RWPE2 (cell line): Measurements from ENCODE around the gene F8.

ENCODE experiments used
- ATAC-seq: fragments of 200-7000 bp; cut with Tn5 transposase; 3 replicates; pipeline ENCODE4 v1.9.1; 2021; ENCODE audit warnings: low read depth
- DNase-seq: peaks from one replicate; pipeline ENCODE4 v3.0.0-alpha.2; 2020; ENCODE audit warnings: low spot score
- H3K27ac ChIP-seq: fragments of 450-650 bp; 2 replicates; pipeline ENCODE4 v1.5.1; 2017; ENCODE audit warnings: mild to moderate bottlenecking; ENCODE audit not compliant: poor library complexity, severe bottlenecking
- H3K27me3 ChIP-seq: fragments of 250-450 bp; sonication (Bioruptor Pico); 2 replicates; pipeline ENCODE4 v1.5.1; 2021; ENCODE audit warnings: mild to moderate bottlenecking, moderate library complexity; ENCODE audit not compliant: insufficient read depth, poor library complexity, severe bottlenecking
- H3K36me3 ChIP-seq: fragments of 250-450 bp; sonication (Bioruptor Pico); 2 replicates; pipeline ENCODE4 v1.5.1; 2020; ENCODE audit warnings: low read depth, mild to moderate bottlenecking, moderate library complexity
- H3K4me1 ChIP-seq: fragments of 250-450 bp; sonication (Bioruptor Pico); 2 replicates; pipeline ENCODE4 v1.5.1; 2021; ENCODE audit warnings: mild to moderate bottlenecking, moderate library complexity; ENCODE audit not compliant: insufficient read depth, poor library complexity, severe bottlenecking
- H3K4me3 ChIP-seq: fragments of 250-450 bp; sonication (Bioruptor Pico); 2 replicates; pipeline ENCODE4 v1.5.1; 2021; ENCODE audit warnings: mild to moderate bottlenecking, moderate library complexity; ENCODE audit not compliant: severe bottlenecking
- H3K9me3 ChIP-seq: fragments of 250-450 bp; sonication (Bioruptor Pico); 2 replicates; pipeline ENCODE4 v1.5.1; 2021; ENCODE audit warnings: mild to moderate bottlenecking, moderate library complexity; ENCODE audit not compliant: severe bottlenecking
- CTCF ChIP-seq: fragments of 450-650 bp; IDR thresholded peaks from one replicate; pipeline ENCODE4 v1.5.1; 2017; ENCODE audit warnings: mild to moderate bottlenecking, moderate library complexity; ENCODE audit not compliant: poor library complexity, severe bottlenecking

The F8 gene

DNA sequence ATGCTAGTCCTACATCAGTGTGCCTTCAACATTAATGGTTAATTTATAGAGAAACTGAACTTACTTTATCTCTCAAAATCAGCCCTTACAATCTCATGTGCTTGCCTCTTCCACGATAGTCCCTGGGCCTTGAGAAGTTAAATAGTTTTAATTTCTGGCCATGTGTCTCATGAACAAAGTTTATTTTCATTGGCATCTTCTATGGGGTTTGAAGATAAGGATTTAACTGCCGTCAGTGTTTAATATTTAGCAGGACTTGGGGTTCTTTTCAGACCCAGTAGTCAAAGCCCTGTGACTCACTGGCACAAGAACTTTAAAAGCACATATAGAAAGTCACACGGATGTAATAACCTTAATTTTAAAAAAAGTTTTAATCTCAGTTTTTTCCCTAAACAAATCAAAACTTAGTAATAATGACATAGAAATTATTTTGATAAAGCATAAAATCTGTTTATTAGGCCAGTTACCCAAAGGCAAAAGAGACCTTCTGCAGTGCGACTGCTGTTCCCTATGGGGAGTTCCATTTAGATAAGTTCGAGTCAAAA, 207.2 kb downstream of the F8 start:
- ATAC-seq: no peak
- no peak for TF ChIP-seq CTCF
- no peak overlapping the region for H3K4me3 ChIP-seq
- no peak for DNase-seq
- no peaks in the 10 kb centered on the region for H3K4me1 ChIP-seq
- no peaks in the 10 kb centered on the region for H3K27me3 ChIP-seq
- no peak overlapping the region for H3K27ac ChIP-seq
- no peaks in the 10 kb centered on the region for H3K36me3 ChIP-seq
- no peaks in the 10 kb centered on the region for H3K9me3 ChIP-seq

DNA sequence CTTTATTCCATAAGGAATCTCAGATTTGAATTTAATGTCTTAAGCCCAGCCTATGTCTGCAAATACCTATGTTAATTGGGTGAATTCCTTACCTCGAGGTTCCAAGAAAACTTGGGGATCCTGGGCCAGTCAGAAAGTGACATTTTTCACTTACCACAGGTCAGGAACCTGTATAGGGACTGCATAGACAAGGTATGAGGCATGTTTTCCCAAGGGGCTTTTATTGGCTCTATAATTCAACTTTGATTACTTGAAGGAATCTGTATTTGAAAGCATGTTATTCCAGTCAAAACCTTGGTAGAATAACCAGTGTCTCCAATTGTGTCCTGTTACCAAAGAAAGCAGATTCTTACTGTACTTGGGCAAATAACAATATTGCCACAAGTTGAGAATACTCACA, 208.7 kb downstream of the F8 start:
- no peak for TF ChIP-seq CTCF
- Histone ChIP-seq H3K36me3 (no peaks in the 10 kb centered on the region), H3K27me3 (no peaks in the 10 kb centered on the region), H3K27ac (no peak overlapping the region), H3K4me3 (no peak overlapping the region), H3K9me3 (no peaks in the 10 kb centered on the region), H3K4me1 (no peaks in the 10 kb centered on the region)
- no peak for ATAC-seq
- DNase-seq: no peak

DNA sequence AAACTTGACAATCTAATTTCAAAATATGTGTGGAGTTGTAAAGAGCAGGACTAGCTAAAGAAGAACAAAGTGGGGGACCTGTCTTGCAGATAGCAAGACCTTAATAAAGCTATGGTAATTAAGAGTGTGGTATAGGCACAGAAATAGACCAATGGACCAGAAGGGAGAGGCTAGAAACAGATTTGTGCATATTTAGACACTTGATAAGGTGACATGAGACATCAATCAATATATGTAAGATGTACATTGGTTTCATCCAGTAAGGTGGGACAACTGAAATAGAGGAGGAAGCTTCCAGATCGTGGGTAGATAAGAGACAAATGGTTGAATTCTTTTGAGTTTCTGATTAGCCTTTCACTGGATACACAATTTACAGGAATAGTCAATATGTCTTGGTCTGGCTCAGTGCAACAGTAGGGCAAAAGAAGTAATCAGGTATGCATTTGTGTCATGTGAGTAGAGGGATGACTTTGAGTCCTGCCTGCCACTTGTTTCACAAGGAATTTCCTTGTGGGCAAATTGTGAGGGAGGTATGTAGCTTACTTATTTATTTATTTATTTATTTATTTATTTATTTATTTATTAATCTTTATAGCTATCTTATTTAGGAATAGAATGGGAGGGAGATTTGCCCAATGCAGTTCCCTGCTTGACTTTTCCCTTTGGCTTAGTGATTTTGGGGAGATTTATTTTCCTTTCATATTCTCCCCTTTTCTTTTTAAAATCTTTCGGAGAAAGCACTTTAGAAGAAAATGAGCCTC, 210.0 kb downstream of the F8 start:
- Histone ChIP-seq H3K27ac (no peak overlapping the region), H3K9me3 (no peaks in the 10 kb centered on the region), H3K27me3 (no peaks in the 10 kb centered on the region), H3K4me1 (no peaks in the 10 kb centered on the region), H3K36me3 (no peaks in the 10 kb centered on the region), H3K4me3 (no peak overlapping the region)
- no peak for TF ChIP-seq CTCF
- ATAC-seq (no peak), DNase-seq (no peak)

- H3K36me3 ChIP-seq: no peaks in the 10 kb centered on the region
- TF ChIP-seq CTCF: no peak
- no peak overlapping the region for H3K4me3 ChIP-seq
- H3K27me3 ChIP-seq: no peaks in the 10 kb centered on the region
- no peaks in the 10 kb centered on the region for H3K9me3 ChIP-seq
- no peak for DNase-seq
- ATAC-seq: no peak
- H3K27ac ChIP-seq: no peak overlapping the region
- no peaks in the 10 kb centered on the region for H3K4me1 ChIP-seq
Measured at GRCh38 chrX:154809939-154810665, 212.4 kb downstream of the F8 start.
